ENCODE data around the gene CHRNA3.

DNA sequence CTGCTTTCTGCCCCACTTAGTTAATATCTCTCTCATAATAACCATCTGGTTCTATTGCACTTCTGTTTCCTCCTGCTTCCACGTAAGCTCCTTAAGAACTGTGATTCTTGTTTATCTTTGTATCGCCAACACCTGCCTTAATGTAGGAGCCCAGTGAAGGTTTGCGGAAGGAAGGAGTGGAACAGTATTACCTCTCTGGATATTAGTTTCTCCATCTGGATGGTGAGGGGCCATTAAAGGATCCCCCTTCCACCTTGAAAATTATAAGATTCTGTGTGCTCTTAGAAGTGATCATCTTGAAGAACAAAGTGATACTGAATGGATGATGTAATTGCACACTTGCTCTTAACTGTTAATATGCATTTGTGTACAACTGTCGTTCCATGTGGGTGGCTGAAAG lies 53.3 kb downstream of the CHRNA3 start:
- no peak for TF ChIP-seq POLR2A (IDR thresholded peaks at IDR 0.05)
- TF ChIP-seq, protein P1, sequence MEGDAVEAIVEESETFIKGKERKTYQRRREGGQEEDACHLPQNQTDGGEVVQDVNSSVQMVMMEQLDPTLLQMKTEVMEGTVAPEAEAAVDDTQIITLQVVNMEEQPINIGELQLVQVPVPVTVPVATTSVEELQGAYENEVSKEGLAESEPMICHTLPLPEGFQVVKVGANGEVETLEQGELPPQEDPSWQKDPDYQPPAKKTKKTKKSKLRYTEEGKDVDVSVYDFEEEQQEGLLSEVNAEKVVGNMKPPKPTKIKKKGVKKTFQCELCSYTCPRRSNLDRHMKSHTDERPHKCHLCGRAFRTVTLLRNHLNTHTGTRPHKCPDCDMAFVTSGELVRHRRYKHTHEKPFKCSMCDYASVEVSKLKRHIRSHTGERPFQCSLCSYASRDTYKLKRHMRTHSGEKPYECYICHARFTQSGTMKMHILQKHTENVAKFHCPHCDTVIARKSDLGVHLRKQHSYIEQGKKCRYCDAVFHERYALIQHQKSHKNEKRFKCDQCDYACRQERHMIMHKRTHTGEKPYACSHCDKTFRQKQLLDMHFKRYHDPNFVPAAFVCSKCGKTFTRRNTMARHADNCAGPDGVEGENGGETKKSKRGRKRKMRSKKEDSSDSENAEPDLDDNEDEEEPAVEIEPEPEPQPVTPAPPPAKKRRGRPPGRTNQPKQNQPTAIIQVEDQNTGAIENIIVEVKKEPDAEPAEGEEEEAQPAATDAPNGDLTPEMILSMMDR (IDR thresholded peaks at IDR 0.05) = no peak
